PC-3 (cell line): ENCODE results near the gene VPS54. TPM values are rescaled to one million over a fixed set of nuclear protein-coding genes. Genes with fewer than 3 reads are reported as not detected.

ENCODE experiments used
- ATAC-seq: fragments of 200-7000 bp; cut with Tn5 transposase; 2 replicates; pipeline ENCODE4 v1.9.1; 2020; ENCODE audit warnings: mild to moderate bottlenecking, moderate library complexity
- BruUV-seq: library from RNA; stranded (reverse); fragments of 400-500 nt; replicated peaks from 2 replicates; lab custom pipeline; 2021; lab: Mats Ljungman, UMichigan
- CTCF ChIA-PET: fragments of 300-600 bp; sonication (Branson Sonifier 250); formaldehyde crosslinking; loops from one replicate; lab custom pipeline; 2022; ENCODE audit warnings: antibody characterized with exemption; lab: Charles Lee
- POLR2A ChIA-PET: fragments of 300-600 bp; sonication (Branson Sonifier 250); formaldehyde crosslinking; loops from one replicate; lab custom pipeline; 2022; ENCODE audit warnings: antibody characterized with exemption; ENCODE audit not compliant: unreplicated experiment; lab: Charles Lee
- DNase-seq: peaks from one replicate; pipeline ENCODE4 v3.0.0-alpha.2; 2015
- H2AFZ ChIP-seq: fragments of 300-600 bp; sonication (generic); 2 replicates; pipeline ENCODE4 v1.6.0; 2016; ENCODE audit warnings: antibody characterized with exemption, low read length
- H3F3A ChIP-seq: fragments of 300-600 bp; sonication (generic); one replicate; pipeline ENCODE4 v1.6.0; 2017; ENCODE audit warnings: antibody characterized with exemption, low read length, control low read depth, mild to moderate bottlenecking; ENCODE audit not compliant: unreplicated experiment
- H3K27ac ChIP-seq: fragments of 300-600 bp; sonication (generic); 2 replicates; pipeline ENCODE4 v1.5.1; 2016; ENCODE audit warnings: mild to moderate bottlenecking, low read length
- H3K27me3 ChIP-seq: fragments of 300-600 bp; sonication (generic); 2 replicates; pipeline ENCODE4 v1.6.1; 2016; ENCODE audit warnings: low read length, mixed read lengths
- H3K36me3 ChIP-seq: fragments of 300-600 bp; sonication (generic); 2 replicates; pipeline ENCODE4 v1.6.1; 2016; ENCODE audit warnings: low read depth, mixed run types, low read length, mixed read lengths
- H3K4me1 ChIP-seq: fragments of 300-600 bp; sonication (generic); 2 replicates; pipeline ENCODE4 v1.5.1; 2016; ENCODE audit warnings: low read length; ENCODE audit not compliant: insufficient read depth
- H3K4me2 ChIP-seq: fragments of 300-600 bp; sonication (generic); 2 replicates; pipeline ENCODE4 v1.6.0; 2016; ENCODE audit warnings: low read length
- H3K4me3 ChIP-seq: fragments of 300-600 bp; sonication (generic); 2 replicates; pipeline ENCODE4 v1.5.1; 2016; ENCODE audit warnings: mild to moderate bottlenecking, low read length, mixed read lengths
- H3K79me2 ChIP-seq: fragments of 300-600 bp; sonication (generic); 2 replicates; pipeline ENCODE4 v1.6.1; 2017; ENCODE audit warnings: low read length, mixed read lengths
- H3K9ac ChIP-seq: fragments of 300-600 bp; sonication (generic); 2 replicates; pipeline ENCODE4 v1.6.0; 2016; ENCODE audit warnings: mild to moderate bottlenecking, low read length
- H3K9me2 ChIP-seq: fragments of 300-600 bp; sonication (generic); replicated peaks from 2 replicates; pipeline ENCODE4 v1.6.1; 2016; ENCODE audit warnings: mixed run types, low read length, mixed read lengths
- H3K9me3 ChIP-seq: fragments of 300-600 bp; sonication (generic); 2 replicates; pipeline ENCODE4 v1.6.1; 2016; ENCODE audit warnings: low read length, mixed read lengths
- H4K20me1 ChIP-seq: fragments of 300-600 bp; sonication (generic); 2 replicates; pipeline ENCODE4 v1.6.1; 2016; ENCODE audit warnings: low read length, mixed read lengths
- EZH2 ChIP-seq: fragments of 300-600 bp; sonication (generic); IDR thresholded peaks from one replicate; pipeline ENCODE4 v1.6.1; 2017; ENCODE audit warnings: antibody characterized with exemption, mild to moderate bottlenecking, low read length; ENCODE audit not compliant: unreplicated experiment
- EZH2phosphoT487 ChIP-seq: fragments of 300-600 bp; sonication (generic); IDR thresholded peaks from 2 replicates; pipeline ENCODE4 v1.6.1; 2018; ENCODE audit warnings: mild to moderate bottlenecking, antibody characterized with exemption, low read length, borderline replicate concordance
- intact Hi-C: fragments of 100-400 bp; cut with micrococcal nuclease; formaldehyde crosslinking; loops from 2 replicates; pipeline ENCODE4 v1.9.0; 2023
- total RNA-seq: library from RNA; depleted of rRNA; stranded (reverse); fragments of >200 nt; gene quantifications from 2 replicates; pipeline ENCODE4 v1.2.3, GENCODE V29; 2014
- TF ChIP-seq, protein P1 (sequence below): fragments of 300-600 bp; sonication (generic); conservative IDR thresholded peaks from 2 replicates; pipeline ENCODE4 v1.5.1; 2017; ENCODE audit warnings: antibody characterized with exemption, low read depth, mild to moderate bottlenecking, low read length

VPS54 gene
- total RNA-seq, 1 experiment from 2014 or later: 17.9 TPM

DNA sequence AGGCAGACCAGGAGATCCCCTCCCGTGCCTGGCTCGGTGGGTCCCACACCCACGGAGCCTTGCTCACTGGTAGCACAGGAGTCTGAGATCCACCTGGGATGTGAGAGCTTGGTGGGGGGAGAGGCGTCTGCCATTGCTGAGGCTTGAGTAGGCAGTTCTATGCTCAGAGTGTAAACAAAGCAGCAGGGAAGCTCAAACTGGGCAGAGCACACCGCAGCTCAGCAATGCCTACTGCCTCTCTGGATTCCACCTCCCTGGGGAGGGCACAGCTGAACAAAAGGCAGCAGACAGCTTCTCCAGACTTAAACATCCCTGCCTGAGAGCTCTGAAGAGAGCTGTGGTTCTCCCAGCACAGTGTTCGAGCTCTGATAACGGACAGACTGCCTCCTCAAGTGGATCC is 92.4 kb downstream of the VPS54 start:
- H3F3A ChIP-seq: no peaks in the 10 kb centered on the region
- no peaks in the 10 kb centered on the region for H3K79me2 ChIP-seq
- BruUV-seq: no TSS peak
- H3K4me1 ChIP-seq: no peaks in the 10 kb centered on the region
- DNase-seq (no peak), ATAC-seq (no peak)
- no peaks in the 10 kb centered on the region for H3K36me3 ChIP-seq
- H2AFZ ChIP-seq: no peak overlapping the region
- H3K9me2 ChIP-seq: no peaks in the 10 kb centered on the region
- ChIA-PET POLR2A (no interaction called here), CTCF (no interaction called here)
- TF ChIP-seq EZH2 (no peak), EZH2phosphoT487 (no peak)
- TF ChIP-seq, protein P1, sequence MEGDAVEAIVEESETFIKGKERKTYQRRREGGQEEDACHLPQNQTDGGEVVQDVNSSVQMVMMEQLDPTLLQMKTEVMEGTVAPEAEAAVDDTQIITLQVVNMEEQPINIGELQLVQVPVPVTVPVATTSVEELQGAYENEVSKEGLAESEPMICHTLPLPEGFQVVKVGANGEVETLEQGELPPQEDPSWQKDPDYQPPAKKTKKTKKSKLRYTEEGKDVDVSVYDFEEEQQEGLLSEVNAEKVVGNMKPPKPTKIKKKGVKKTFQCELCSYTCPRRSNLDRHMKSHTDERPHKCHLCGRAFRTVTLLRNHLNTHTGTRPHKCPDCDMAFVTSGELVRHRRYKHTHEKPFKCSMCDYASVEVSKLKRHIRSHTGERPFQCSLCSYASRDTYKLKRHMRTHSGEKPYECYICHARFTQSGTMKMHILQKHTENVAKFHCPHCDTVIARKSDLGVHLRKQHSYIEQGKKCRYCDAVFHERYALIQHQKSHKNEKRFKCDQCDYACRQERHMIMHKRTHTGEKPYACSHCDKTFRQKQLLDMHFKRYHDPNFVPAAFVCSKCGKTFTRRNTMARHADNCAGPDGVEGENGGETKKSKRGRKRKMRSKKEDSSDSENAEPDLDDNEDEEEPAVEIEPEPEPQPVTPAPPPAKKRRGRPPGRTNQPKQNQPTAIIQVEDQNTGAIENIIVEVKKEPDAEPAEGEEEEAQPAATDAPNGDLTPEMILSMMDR: no peak
- H4K20me1 ChIP-seq: no peaks in the 10 kb centered on the region
- no peaks in the 10 kb centered on the region for H3K9me3 ChIP-seq
- H3K27ac ChIP-seq: no peak overlapping the region
- H3K4me2 ChIP-seq: no peak overlapping the region
- H3K4me3 ChIP-seq: no peak overlapping the region
- no peak overlapping the region for H3K9ac ChIP-seq
- no peaks in the 10 kb centered on the region for H3K27me3 ChIP-seq
- intact Hi-C loops: no loop called here

DNA sequence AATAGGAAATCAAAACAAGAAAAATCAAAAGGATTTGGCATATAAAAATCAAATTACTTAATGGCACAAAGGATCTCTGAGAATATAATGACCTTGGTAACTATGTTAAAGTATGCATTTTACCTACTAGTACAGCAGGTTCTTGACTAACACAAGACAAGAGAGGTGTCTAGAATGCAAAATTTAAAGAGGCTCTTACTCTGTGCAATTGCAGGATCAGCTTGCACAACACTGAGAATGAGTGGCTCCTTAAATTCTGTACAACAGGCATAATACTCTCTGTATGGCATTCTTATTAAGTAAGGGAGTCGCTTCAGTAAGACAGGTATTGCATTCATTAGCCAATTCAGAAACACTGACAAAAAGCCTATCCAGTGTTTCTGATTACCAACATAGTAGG is 104.9 kb downstream of the VPS54 start:
- DNase-seq (no peak), ATAC-seq (no peak)
- H3K9ac ChIP-seq: no peak overlapping the region
- H3K27me3 ChIP-seq: no peaks in the 10 kb centered on the region
- no peak overlapping the region for H3K4me2 ChIP-seq
- H3K9me3 ChIP-seq: no peaks in the 10 kb centered on the region
- peaks cover 17% of the 10 kb centered on the region; the same call in 1 of the 2 replicates for H3K36me3 ChIP-seq
- intact Hi-C loops: no loop called here
- no peak overlapping the region for H3K27ac ChIP-seq
- H4K20me1 ChIP-seq: no peaks in the 10 kb centered on the region
- TF ChIP-seq, protein P1: no peak
- TF ChIP-seq EZH2phosphoT487 (no peak), EZH2 (no peak)
- CTCF ChIA-PET: no interaction called here
- H3K79me2 ChIP-seq: no peaks in the 10 kb centered on the region
- H3K4me3 ChIP-seq: no peak overlapping the region
- no TSS peak for BruUV-seq
- no peaks in the 10 kb centered on the region for H3K4me1 ChIP-seq
- H3F3A ChIP-seq: no peaks in the 10 kb centered on the region
- POLR2A ChIA-PET: no interaction called here
- H2AFZ ChIP-seq: no peak overlapping the region
- H3K9me2 ChIP-seq: no peaks in the 10 kb centered on the region

DNA sequence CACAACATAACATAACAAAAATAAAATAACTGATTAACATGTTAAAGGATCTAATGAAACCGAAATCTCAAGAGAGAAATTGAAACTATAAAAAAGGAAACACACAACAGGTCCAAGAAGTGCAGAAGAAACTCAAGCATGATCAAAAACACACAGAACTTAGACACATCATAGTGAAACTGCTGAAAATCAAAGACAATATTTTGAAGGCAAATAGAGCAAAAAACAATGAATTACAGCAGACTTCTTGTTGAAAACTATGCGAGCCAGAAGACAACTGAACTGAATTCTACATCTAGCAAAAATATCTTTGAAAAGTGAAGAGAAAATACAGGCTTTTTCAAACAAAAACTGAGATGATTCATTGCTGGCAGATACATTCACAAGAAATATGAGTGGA is 116.2 kb downstream of the VPS54 start:
- BruUV-seq: no TSS peak

More for the DNA sequence above, 116.2 kb downstream of the VPS54 start:
- ChIA-PET CTCF (no interaction called here), POLR2A (no interaction called here)
- Histone ChIP-seq H3F3A (no peaks in the 10 kb centered on the region), H3K36me3 (peaks cover 50% of the 10 kb centered on the region), H4K20me1 (no peaks in the 10 kb centered on the region), H3K79me2 (no peaks in the 10 kb centered on the region), H3K4me2 (no peak overlapping the region), H3K9me2 (no peaks in the 10 kb centered on the region), H3K9me3 (peaks cover 7% of the 10 kb centered on the region; the same call in 1 of the 2 replicates), H3K4me3 (no peak overlapping the region), H2AFZ (no peak overlapping the region), H3K9ac (no peak overlapping the region), H3K4me1 (no peaks in the 10 kb centered on the region), H3K27me3 (no peaks in the 10 kb centered on the region), H3K27ac (no peak overlapping the region)
- intact Hi-C loops: no loop called here
- TF ChIP-seq, protein P1: no peak
- TF ChIP-seq EZH2phosphoT487: no peak
- no peak for TF ChIP-seq EZH2
- DNase-seq (no peak), ATAC-seq (no peak)
